CD14-positive monocyte (primary cell): ENCODE results near the gene ARVCF. TPM values are rescaled to one million over a fixed set of nuclear protein-coding genes. Genes with fewer than 3 reads are reported as not detected.

Source experiments
- DNase-seq, 3 donors: peaks; one replicate each; pipeline ENCODE4 v3.0.0-alpha.2; 2011 to 2022
- H2AFZ ChIP-seq: 2 replicates; pipeline ENCODE4 v1.6.0; 2012; ENCODE audit warnings: mild to moderate bottlenecking, low read depth, low read length, inconsistent platforms; ENCODE audit not compliant: insufficient read depth, poor library complexity, severe bottlenecking
- H3K27ac ChIP-seq, 2 donors: 1 replicate in 1 of 2; 2 replicates in 1 of 2; pipeline ENCODE4 v1.5.1; 2012 to 2013; ENCODE audit warnings: low read length in 2 of 2, control low read depth in 1 of 2, inconsistent platforms in 1 of 2, low read depth in 1 of 2, mild to moderate bottlenecking in 1 of 2
- H3K27me3 ChIP-seq, 2 donors: one replicate each; pipeline versions ENCODE4 v1.6.0 to v1.6.1; 2011 to 2013; ENCODE audit warnings: low read length in 2 of 2; ENCODE audit not compliant: control insufficient read depth in 2 of 2, insufficient read depth in 2 of 2
- H3K36me3 ChIP-seq, 2 donors: replicated peaks in 1 of 2; 1 replicate in 1 of 2; 2 replicates in 1 of 2; pipeline versions ENCODE4 v1.5.1 to v1.6.1; 2012 to 2013; ENCODE audit warnings: low read length in 2 of 2, control low read depth in 1 of 2, inconsistent platforms in 1 of 2, mild to moderate bottlenecking in 1 of 2; ENCODE audit not compliant: insufficient read depth in 2 of 2, control insufficient read depth in 1 of 2
- H3K4me1 ChIP-seq, 2 donors: 1 replicate in 1 of 2; 2 replicates in 1 of 2; pipeline versions ENCODE4 v1.5.1 to v1.6.1; 2012 to 2013; ENCODE audit warnings: low read length in 2 of 2, control low read depth in 1 of 2, inconsistent platforms in 1 of 2, mild to moderate bottlenecking in 1 of 2, moderate library complexity in 1 of 2; ENCODE audit not compliant: insufficient read depth in 2 of 2, control insufficient read depth in 1 of 2
- H3K4me2 ChIP-seq: replicated peaks from 2 replicates; pipeline ENCODE3; 2012; ENCODE audit warnings: low read length, moderate library complexity, mild to moderate bottlenecking; ENCODE audit not compliant: poor library complexity, severe bottlenecking; ENCODE audit errors: extremely low read depth
- H3K4me3 ChIP-seq, 3 experiments: fragments of 200-600 bp in 1 of 3; sonication (generic) in 1 of 3; replicated peaks in 1 of 3; 1 replicate in 2 of 3; 2 replicates in 1 of 3; pipeline ENCODE4 v1.5.1; 2011 to 2013; ENCODE audit warnings: low read length in 3 of 3, mild to moderate bottlenecking in 3 of 3, control low read depth in 2 of 3, low read depth in 2 of 3, inconsistent platforms in 1 of 3, moderate library complexity in 1 of 3
- H3K79me2 ChIP-seq: 2 replicates; pipeline ENCODE4 v1.6.0; 2012; ENCODE audit warnings: mild to moderate bottlenecking, control low read depth, inconsistent platforms, low read length, moderate library complexity; ENCODE audit not compliant: insufficient read depth
- H3K9ac ChIP-seq: 2 replicates; pipeline ENCODE4 v1.6.0; 2017; ENCODE audit warnings: low read length, mild to moderate bottlenecking; ENCODE audit not compliant: insufficient read depth, poor library complexity, severe bottlenecking
- H3K9me3 ChIP-seq, 2 donors: replicated peaks in 1 of 2; 1 replicate in 1 of 2; 2 replicates in 1 of 2; pipeline versions ENCODE4 v1.5.1 to v1.6.1; 2012 to 2013; ENCODE audit warnings: low read length in 2 of 2, control low read depth in 1 of 2; ENCODE audit not compliant: control insufficient read depth in 1 of 2, insufficient read depth in 1 of 2
- H4K20me1 ChIP-seq: 2 replicates; pipeline ENCODE4 v1.6.0; 2012; ENCODE audit warnings: mild to moderate bottlenecking, low read length, control low read depth, moderate library complexity; ENCODE audit not compliant: insufficient read depth
- H3K27ac Mint-ChIP-seq, 7 donors: one replicate each; pipeline ENCODE4 v1.8.0; 2020; ENCODE audit warnings: mild to moderate bottlenecking in 7 of 7, mixed read lengths in 7 of 7, moderate library complexity in 6 of 7, inconsistent platforms in 2 of 7
- H3K27me3 Mint-ChIP-seq, 3 donors: one replicate each; pipeline ENCODE4 v1.8.0; 2021 to 2022; ENCODE audit warnings: low read depth in 3 of 3, mild to moderate bottlenecking in 3 of 3, mixed read lengths in 3 of 3, moderate library complexity in 3 of 3, inconsistent platforms in 1 of 3
- H3K36me3 Mint-ChIP-seq, 2 donors: one replicate each; pipeline ENCODE4 v1.8.0; 2020; ENCODE audit warnings: mixed read lengths in 2 of 2, inconsistent platforms in 1 of 2, mild to moderate bottlenecking in 1 of 2
- H3K4me1 Mint-ChIP-seq: one replicate; pipeline ENCODE4 v1.8.0; 2020; ENCODE audit warnings: mild to moderate bottlenecking, mixed read lengths
- H3K4me3 Mint-ChIP-seq, 2 donors: one replicate each; pipeline ENCODE4 v1.8.0; 2020; ENCODE audit warnings: mild to moderate bottlenecking in 2 of 2, mixed read lengths in 2 of 2, moderate library complexity in 1 of 2
- H3K9me3 Mint-ChIP-seq, 7 donors: one replicate each; pipeline ENCODE4 v1.8.0; 2020 to 2022; ENCODE audit warnings: mixed read lengths in 7 of 7, mild to moderate bottlenecking in 6 of 7, moderate library complexity in 6 of 7, inconsistent platforms in 2 of 7
- CTCF ChIP-seq: fragments of 200-600 bp; IDR thresholded peaks from one replicate; pipeline ENCODE4 v1.8.0; 2022; ENCODE audit warnings: antibody characterized with exemption, mild to moderate bottlenecking
- WGBS: methylation state at CpG from one replicate; pipeline ENCODE4 v1.1.5; 2013; ENCODE audit warnings: missing lambda C conversion rate; ENCODE audit not compliant: insufficient coverage; 5-methylcytosine and 5-hydroxymethylcytosine counted together
- intact Hi-C, 2 donors: fragments of 100-400 bp; cut with micrococcal nuclease; formaldehyde crosslinking; loops; one replicate each; pipeline versions ENCODE4 v1.15.0 to v1.15.1; 2023
- polyA plus RNA-seq, 3 donors: library from polyadenylated mRNA; depleted of rRNA in 1 of 3; unstranded in 2 of 3; stranded (reverse) in 1 of 3; fragments of 300-500 nt in 2 of 3; fragments of >200 nt in 1 of 3; fragmentation: Illumina TruSeq in 2 of 3; gene quantifications; 1 replicate in 2 of 3; 2 replicates in 1 of 3; pipeline ENCODE4 v1.2.3, GENCODE V29; 2012 to 2021

Gene ARVCF
- polyA plus RNA-seq, 3 donors, result 0.31 to 2.6 (median 0.44) TPM

GRCh38 chr22:19931514-19931913, 85.1 kb downstream of the ARVCF start:
- Mint-ChIP-seq H3K36me3 (peaks cover 34 to 38% of the 10 kb centered on the region in 2 donors), H3K27ac (peak overlapping the region in 4 of 7 donors; percentile 19 to 72 (median 38)), H3K4me3 (no peak overlapping the region), H3K4me1 (peaks cover 39% of the 10 kb centered on the region), H3K9me3 (peaks cover 6 to 13% (median 8%) of the 10 kb centered on the region in 7 donors), H3K27me3 (peaks cover 0 to 1% (median 0%) of the 10 kb centered on the region in 3 donors)
- TF ChIP-seq CTCF, result no peak
- DNase-seq, result no peak
- Histone ChIP-seq H4K20me1 (no peaks in the 10 kb centered on the region), H3K36me3 (peaks cover 0 to 20% of the 10 kb centered on the region in 2 donors), H3K79me2 (peaks cover 14% of the 10 kb centered on the region), H3K27me3 (no peaks in the 10 kb centered on the region), H3K4me3 (no peak overlapping the region), H3K27ac (no peak overlapping the region), H3K9ac (no peak overlapping the region), H3K4me1 (peaks cover 31 to 43% of the 10 kb centered on the region in 2 donors), H3K4me2 (no peak overlapping the region), H2AFZ (no peak overlapping the region), H3K9me3 (peaks cover 3 to 9% of the 10 kb centered on the region in 2 donors)
- intact Hi-C loops, result no loop called here
- 100% methylated on average over 4 of the region's 8 CpGs for WGBS

GRCh38 chr22:19930551-19931486, 85.8 kb downstream of the ARVCF start:
- no peak for DNase-seq
- peaks cover 4 to 7% (median 6%) of the 10 kb centered on the region in 7 donors for H3K9me3 Mint-ChIP-seq
- H3K4me1 ChIP-seq, result peaks cover 31 to 43% of the 10 kb centered on the region in 2 donors
- no peak overlapping the region for H3K27ac ChIP-seq
- H3K79me2 ChIP-seq, result peaks cover 7% of the 10 kb centered on the region
- intact Hi-C loops, result no loop called here
- TF ChIP-seq CTCF, result no peak
- peaks cover 29 to 31% of the 10 kb centered on the region in 2 donors for H3K36me3 Mint-ChIP-seq
- H3K27ac Mint-ChIP-seq, result peak overlapping the region in 3 of 7 donors; percentile 19 to 52 (median 37)
- H3K27me3 Mint-ChIP-seq, result no peaks in the 10 kb centered on the region
- H3K9ac ChIP-seq, result no peak overlapping the region
- H3K4me1 Mint-ChIP-seq, result peaks cover 38% of the 10 kb centered on the region
- no peaks in the 10 kb centered on the region for H3K27me3 ChIP-seq
- H3K9me3 ChIP-seq, result peaks cover 3 to 5% of the 10 kb centered on the region in 2 donors
- peaks cover 0 to 20% of the 10 kb centered on the region in 2 donors for H3K36me3 ChIP-seq
- no peaks in the 10 kb centered on the region for H4K20me1 ChIP-seq
- H2AFZ ChIP-seq, result no peak overlapping the region
- 95% methylated on average over 10 of the region's 21 CpGs for WGBS
- H3K4me3 ChIP-seq, result no peak overlapping the region
- H3K4me2 ChIP-seq, result no peak overlapping the region
- no peak overlapping the region for H3K4me3 Mint-ChIP-seq
